ENCODE results near the gene ZNF407. TPM values are rescaled to one million over a fixed set of nuclear protein-coding genes. Genes with fewer than 3 reads are reported as not detected.
A peak's percentile ranks its signal among the peaks of the same experiment; 100 is the strongest.

ZNF407 gene
- total and polyA plus RNA-seq, 12 donors = 2.5 to 20.2 (median 8.4) TPM

- H3K4me1 ChIP-seq (replicated peaks in 1 of 2) = no peaks in the 10 kb centered on the region
- intact Hi-C loops (cut with DNase I) = no loop called here
- H3K4me3 ChIP-seq = no peak overlapping the region
- TF ChIP-seq POLR2A (IDR thresholded peaks at IDR 0.05) (no peak), CTCF (IDR thresholded peaks at IDR 0.05) (no peak)
- no peaks in the 10 kb centered on the region for H3K36me3 ChIP-seq (replicated peaks in 1 of 2)
- WGBS, 4 donors = 88 to 92% (median 90%) methylated on average over 5 of the region's 5 CpGs
- no peaks in the 10 kb centered on the region for H3K27me3 ChIP-seq
- no peak overlapping the region for H3K27ac ChIP-seq
- H3K9me3 ChIP-seq (replicated peaks in 1 of 3) = no peaks in the 10 kb centered on the region
- no peak for DNase-seq
Measured at GRCh38 chr18:74742573-74743243, 145.0 kb downstream of the ZNF407 start.

GRCh38 chr18:74745633-74746403 is 148.1 kb downstream of the ZNF407 start:
- Histone ChIP-seq H3K27me3 (no peaks in the 10 kb centered on the region), H3K4me1 (replicated peaks in 1 of 2) (no peaks in the 10 kb centered on the region), H3K4me3 (no peak overlapping the region), H3K36me3 (replicated peaks in 1 of 2) (no peaks in the 10 kb centered on the region), H3K27ac (no peak overlapping the region), H3K9me3 (replicated peaks in 1 of 3) (no peaks in the 10 kb centered on the region)
- intact Hi-C loops (cut with DNase I) = no loop called here
- TF ChIP-seq CTCF (IDR thresholded peaks at IDR 0.05) (no peak), POLR2A (IDR thresholded peaks at IDR 0.05) (no peak)
- DNase-seq = peak in 1 of 7 donors; percentile 12
- WGBS, 4 donors = 83 to 88% (median 85%) methylated on average over 10 of the region's 10 CpGs

GRCh38 chr18:74748809-74749208 is 151.1 kb downstream of the ZNF407 start:
- WGBS, 4 donors = 83 to 94% (median 93%) methylated on average over 3 to 4 of the region's 4 CpGs

More at GRCh38 chr18:74748809-74749208, 151.1 kb downstream of the ZNF407 start:
- no peak for TF ChIP-seq POLR2A (IDR thresholded peaks at IDR 0.05)
- TF ChIP-seq CTCF (IDR thresholded peaks at IDR 0.05) = no peak
- no peaks in the 10 kb centered on the region for H3K27me3 ChIP-seq
- no peak overlapping the region for H3K4me3 ChIP-seq
- no peak overlapping the region for H3K27ac ChIP-seq
- DNase-seq = no peak
- H3K9me3 ChIP-seq (replicated peaks in 1 of 3) = no peaks in the 10 kb centered on the region
- H3K36me3 ChIP-seq (replicated peaks in 1 of 2) = no peaks in the 10 kb centered on the region
- intact Hi-C loops (cut with DNase I) = no loop called here
- H3K4me1 ChIP-seq (replicated peaks in 1 of 2) = no peaks in the 10 kb centered on the region

Data from adrenal gland (tissue), 12 donors.